ENCODE results near the gene BCAN.
"Not testable (repeated sequence)": the region's sequence is repeated elsewhere in the genome, so short reads cannot be mapped to it uniquely, and the experiment has no call there.

The BCAN gene

DNA sequence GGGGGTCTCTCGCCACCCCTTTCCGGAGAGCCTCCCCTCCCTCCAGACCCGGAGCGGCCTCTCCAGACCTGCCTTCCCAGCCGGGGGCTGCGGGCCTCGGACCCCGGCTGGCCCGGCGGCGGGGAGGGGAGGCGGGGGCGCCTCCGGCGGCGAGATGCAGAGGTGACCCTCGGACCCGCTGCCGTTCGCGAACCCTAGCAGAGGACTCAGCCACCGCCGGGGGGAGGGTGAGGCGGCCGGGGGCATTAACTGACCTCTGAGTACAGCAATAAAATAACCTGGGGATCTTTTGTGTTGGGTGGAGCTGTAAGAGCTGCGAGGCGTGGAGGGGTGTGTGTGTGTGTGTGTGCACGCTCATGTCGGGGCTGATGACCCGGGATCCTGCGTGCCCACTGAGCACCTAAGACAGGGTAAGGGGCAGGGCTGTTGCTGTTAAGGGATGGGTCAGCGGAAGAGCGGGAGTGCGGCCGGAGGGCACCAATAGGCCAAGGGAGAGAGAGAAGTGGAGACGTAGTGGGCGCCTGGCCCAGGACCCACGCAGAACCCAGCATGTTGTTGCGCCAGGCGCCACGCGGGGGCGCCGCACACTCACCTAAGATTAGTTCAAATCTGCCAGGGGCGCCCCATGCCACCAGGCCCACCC, 16.4 kb upstream of the BCAN start:
- no peak overlapping the region for H3K4me3 ChIP-seq (ENCODE audit: low read depth, low read length)

GRCh38 chr1:156626079-156626438, 15.9 kb upstream of the BCAN start:
- TF ChIP-seq, protein P1, sequence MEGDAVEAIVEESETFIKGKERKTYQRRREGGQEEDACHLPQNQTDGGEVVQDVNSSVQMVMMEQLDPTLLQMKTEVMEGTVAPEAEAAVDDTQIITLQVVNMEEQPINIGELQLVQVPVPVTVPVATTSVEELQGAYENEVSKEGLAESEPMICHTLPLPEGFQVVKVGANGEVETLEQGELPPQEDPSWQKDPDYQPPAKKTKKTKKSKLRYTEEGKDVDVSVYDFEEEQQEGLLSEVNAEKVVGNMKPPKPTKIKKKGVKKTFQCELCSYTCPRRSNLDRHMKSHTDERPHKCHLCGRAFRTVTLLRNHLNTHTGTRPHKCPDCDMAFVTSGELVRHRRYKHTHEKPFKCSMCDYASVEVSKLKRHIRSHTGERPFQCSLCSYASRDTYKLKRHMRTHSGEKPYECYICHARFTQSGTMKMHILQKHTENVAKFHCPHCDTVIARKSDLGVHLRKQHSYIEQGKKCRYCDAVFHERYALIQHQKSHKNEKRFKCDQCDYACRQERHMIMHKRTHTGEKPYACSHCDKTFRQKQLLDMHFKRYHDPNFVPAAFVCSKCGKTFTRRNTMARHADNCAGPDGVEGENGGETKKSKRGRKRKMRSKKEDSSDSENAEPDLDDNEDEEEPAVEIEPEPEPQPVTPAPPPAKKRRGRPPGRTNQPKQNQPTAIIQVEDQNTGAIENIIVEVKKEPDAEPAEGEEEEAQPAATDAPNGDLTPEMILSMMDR (IDR thresholded peaks at IDR 0.05; ENCODE audit: low read depth, low read length) = no peak
- H3K4me3 ChIP-seq (ENCODE audit: low read depth, low read length) = no peak overlapping the region

More for the DNA sequence above, 16.4 kb upstream of the BCAN start:
- TF ChIP-seq, protein P1 (IDR thresholded peaks at IDR 0.05; ENCODE audit: low read depth, low read length) = peak; percentile 84

GRCh38 chr1:156627313-156627880, 14.5 kb upstream of the BCAN start:
- no peak overlapping the region for H3K4me3 ChIP-seq (ENCODE audit: low read depth, low read length)
- TF ChIP-seq, protein P1 (IDR thresholded peaks at IDR 0.05; ENCODE audit: low read depth, low read length) = peak; percentile 62

DNA sequence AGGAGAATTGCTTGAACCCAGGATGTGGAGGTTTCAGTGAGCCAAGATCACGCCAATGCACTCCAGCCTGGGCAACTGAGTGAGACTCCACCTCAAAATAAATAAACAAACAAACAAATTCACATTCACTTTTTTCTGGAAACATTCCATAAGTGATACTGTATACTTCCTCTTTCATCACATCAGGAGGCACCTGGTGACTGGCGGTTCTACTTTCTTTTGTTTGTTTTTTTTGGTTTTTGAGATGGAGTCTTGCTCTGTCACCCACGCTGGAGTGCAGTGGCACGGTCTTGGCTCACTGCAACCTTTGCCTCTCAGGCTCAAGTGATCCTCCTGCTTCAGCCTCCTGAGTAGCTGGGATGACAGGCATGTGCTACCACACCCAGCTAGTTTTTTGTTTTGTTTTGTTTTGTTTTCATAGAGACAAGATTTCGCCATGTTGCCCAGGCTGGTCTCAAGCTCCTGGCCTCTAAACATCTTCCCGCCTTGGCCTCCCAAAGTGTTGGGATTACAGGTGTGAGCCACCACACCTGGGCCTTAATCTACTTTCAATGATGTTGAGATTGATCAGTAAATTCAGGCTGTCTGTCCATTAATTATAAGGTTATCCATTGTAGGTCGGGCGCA, 12.0 kb upstream of the BCAN start:
- TF ChIP-seq, protein P1 (IDR thresholded peaks at IDR 0.05; ENCODE audit: low read depth, low read length) = no peak
- H3K4me3 ChIP-seq (ENCODE audit: low read depth, low read length) = no peak overlapping the region

DNA sequence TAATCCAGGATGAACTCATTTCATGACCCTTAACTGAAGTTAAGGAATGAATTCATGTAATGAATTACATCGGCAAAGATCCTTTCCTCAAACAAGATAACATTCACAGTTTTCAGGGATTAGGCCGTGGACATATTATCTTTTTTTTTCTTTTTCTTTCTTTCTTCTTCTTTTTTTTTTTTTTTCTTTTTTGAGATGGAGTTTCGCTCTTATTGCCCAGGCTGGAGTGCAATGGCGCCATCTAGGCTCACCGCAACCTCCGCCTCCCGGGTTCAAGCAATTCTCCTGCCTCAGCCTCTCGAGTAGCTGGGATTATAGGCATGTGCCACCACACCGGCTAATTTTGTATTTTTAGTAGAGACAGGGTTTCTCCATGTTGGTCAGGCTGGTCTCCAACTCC, 10.8 kb upstream of the BCAN start:
- H3K4me3 ChIP-seq (ENCODE audit: low read depth, low read length) = not testable (repeated sequence)

- TF ChIP-seq, protein P1 (IDR thresholded peaks at IDR 0.05; ENCODE audit: low read depth, low read length) = no peak
Observed at GRCh38 chr1:156632355-156632754, 9.6 kb upstream of the BCAN start.

GRCh38 chr1:156638189-156638985, 3.5 kb upstream of the BCAN start:
- TF ChIP-seq, protein P1 (IDR thresholded peaks at IDR 0.05; ENCODE audit: low read depth, low read length) = no peak
- H3K4me3 ChIP-seq (ENCODE audit: low read depth, low read length) = no peak overlapping the region

More at GRCh38 chr1:156632355-156632754, 9.6 kb upstream of the BCAN start:
- no peak overlapping the region for H3K4me3 ChIP-seq (ENCODE audit: low read depth, low read length)

Data from WI38 (cell line).